ENCODE results near the gene CSMD2.

The CSMD2 gene

GRCh38 chr1:33501309-33501708, 663.7 kb downstream of the CSMD2 start (continued):
- no peak for TF ChIP-seq POU6F1 (CRISPR knock-in tag; IDR thresholded peaks at IDR 0.05; ENCODE audit: borderline replicate concordance, low read depth)
- no peak for TF ChIP-seq OSR1 (CRISPR knock-in tag; IDR thresholded peaks at IDR 0.05)
- no peak for TF ChIP-seq TOX (CRISPR knock-in tag; IDR thresholded peaks at IDR 0.05; ENCODE audit: borderline replicate concordance)
- no peak for TF ChIP-seq ZNF70 (CRISPR knock-in tag; IDR thresholded peaks at IDR 0.05)
- no peak for TF ChIP-seq ISL1 (CRISPR knock-in tag; IDR thresholded peaks at IDR 0.05)

DNA sequence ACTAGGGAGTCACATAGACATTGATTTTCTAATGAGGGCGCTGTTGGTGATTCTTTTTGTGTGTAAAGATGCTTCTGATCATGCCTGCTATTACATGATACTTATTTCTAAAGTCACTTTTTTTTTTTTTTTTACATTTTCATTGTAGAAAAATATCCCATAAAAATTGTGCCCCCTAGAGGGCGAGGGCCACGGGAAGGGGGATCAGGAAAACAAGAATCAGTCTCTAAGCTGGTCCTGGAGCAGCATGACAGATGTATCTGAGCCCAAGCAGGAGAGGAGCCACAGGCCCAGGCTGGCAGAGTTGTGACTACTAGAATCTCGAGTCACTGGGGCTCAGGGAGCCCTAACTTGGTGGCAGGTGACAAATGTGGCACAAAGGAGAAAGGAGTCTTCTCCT, 664.5 kb downstream of the CSMD2 start:
- TF ChIP-seq OSR1 (CRISPR knock-in tag; IDR thresholded peaks at IDR 0.05) (no peak), RARB (CRISPR knock-in tag; IDR thresholded peaks at IDR 0.05) (no peak), ZNF565 (CRISPR knock-in tag; conservative IDR thresholded peaks at IDR 0.05; ENCODE audit: low read depth) (no peak), POU6F1 (CRISPR knock-in tag; IDR thresholded peaks at IDR 0.05; ENCODE audit: borderline replicate concordance, low read depth) (no peak), ZFP30 (CRISPR knock-in tag; IDR thresholded peaks at IDR 0.05) (no peak), PPARA (CRISPR knock-in tag; IDR thresholded peaks at IDR 0.05; ENCODE audit: borderline replicate concordance) (no peak), TOX (CRISPR knock-in tag; IDR thresholded peaks at IDR 0.05; ENCODE audit: borderline replicate concordance) (no peak), ZFP3 (CRISPR knock-in tag; IDR thresholded peaks at IDR 0.05) (no peak), ZNF8 (CRISPR knock-in tag; IDR thresholded peaks at IDR 0.05) (no peak), BACH2 (CRISPR knock-in tag; IDR thresholded peaks at IDR 0.05; ENCODE audit: borderline replicate concordance) (no peak), TCF4 (CRISPR knock-in tag; IDR thresholded peaks at IDR 0.05; ENCODE audit: borderline replicate concordance) (no peak), CSDC2 (CRISPR knock-in tag; IDR thresholded peaks at IDR 0.05) (no peak), GLIS3 (CRISPR knock-in tag; IDR thresholded peaks at IDR 0.05) (no peak)
- TF ChIP-seq, protein P1, sequence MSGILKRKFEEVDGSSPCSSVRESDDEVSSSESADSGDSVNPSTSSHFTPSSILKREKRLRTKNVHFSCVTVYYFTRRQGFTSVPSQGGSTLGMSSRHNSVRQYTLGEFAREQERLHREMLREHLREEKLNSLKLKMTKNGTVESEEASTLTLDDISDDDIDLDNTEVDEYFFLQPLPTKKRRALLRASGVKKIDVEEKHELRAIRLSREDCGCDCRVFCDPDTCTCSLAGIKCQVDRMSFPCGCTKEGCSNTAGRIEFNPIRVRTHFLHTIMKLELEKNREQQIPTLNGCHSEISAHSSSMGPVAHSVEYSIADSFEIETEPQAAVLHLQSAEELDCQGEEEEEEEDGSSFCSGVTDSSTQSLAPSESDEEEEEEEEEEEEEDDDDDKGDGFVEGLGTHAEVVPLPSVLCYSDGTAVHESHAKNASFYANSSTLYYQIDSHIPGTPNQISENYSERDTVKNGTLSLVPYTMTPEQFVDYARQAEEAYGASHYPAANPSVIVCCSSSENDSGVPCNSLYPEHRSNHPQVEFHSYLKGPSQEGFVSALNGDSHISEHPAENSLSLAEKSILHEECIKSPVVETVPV (CRISPR knock-in tag; IDR thresholded peaks at IDR 0.05) = no peak
- no peak for ATAC-seq

GRCh38 chr1:33497410-33497809, 667.6 kb downstream of the CSMD2 start:
- ATAC-seq = no peak
- TF ChIP-seq ARNTL (CRISPR knock-in tag; IDR thresholded peaks at IDR 0.05; ENCODE audit: borderline replicate concordance, low read depth) (no peak), ESRRG (CRISPR knock-in tag; IDR thresholded peaks at IDR 0.05) (no peak), POU6F1 (CRISPR knock-in tag; IDR thresholded peaks at IDR 0.05; ENCODE audit: borderline replicate concordance, low read depth) (no peak), OSR1 (CRISPR knock-in tag; IDR thresholded peaks at IDR 0.05) (no peak), ZNF70 (CRISPR knock-in tag; IDR thresholded peaks at IDR 0.05) (no peak), PATZ1 (CRISPR knock-in tag; IDR thresholded peaks at IDR 0.05; ENCODE audit: borderline replicate concordance) (no peak), TOX (CRISPR knock-in tag; IDR thresholded peaks at IDR 0.05; ENCODE audit: borderline replicate concordance) (no peak), RARB (CRISPR knock-in tag; IDR thresholded peaks at IDR 0.05) (no peak), BACH2 (CRISPR knock-in tag; IDR thresholded peaks at IDR 0.05; ENCODE audit: borderline replicate concordance) (no peak), ZNF565 (CRISPR knock-in tag; conservative IDR thresholded peaks at IDR 0.05; ENCODE audit: low read depth) (no peak), TCF4 (CRISPR knock-in tag; IDR thresholded peaks at IDR 0.05; ENCODE audit: borderline replicate concordance) (no peak), SNAI2 (CRISPR knock-in tag; IDR thresholded peaks at IDR 0.05) (no peak), CREB5 (CRISPR knock-in tag; IDR thresholded peaks at IDR 0.05; ENCODE audit: low read depth) (no peak), ZNF8 (CRISPR knock-in tag; IDR thresholded peaks at IDR 0.05) (no peak), GLIS3 (CRISPR knock-in tag; IDR thresholded peaks at IDR 0.05) (no peak), ISL1 (CRISPR knock-in tag; IDR thresholded peaks at IDR 0.05) (no peak), ZFP30 (CRISPR knock-in tag; IDR thresholded peaks at IDR 0.05) (no peak)
- TF ChIP-seq, protein P1 (CRISPR knock-in tag; IDR thresholded peaks at IDR 0.05) = no peak

Data from SK-N-SH treated with all-trans-retinoic acid at 6 μM for 48 hours (cell line).